Endometrium (tissue), 2 donors: ENCODE measurements around the gene TJP1.
"Not testable (repeated sequence)": the region's sequence is repeated elsewhere in the genome, so short reads cannot be mapped to it uniquely, and the experiment has no call there.

Experiments used
- FAIRE-seq: peaks from 2 replicates; lab custom pipeline; 2012; peaks lifted over from hg19 to GRCh38; lab: Jason Lieb, UNC
- donor health status: control.
- donor health status: control.

Gene TJP1

DNA sequence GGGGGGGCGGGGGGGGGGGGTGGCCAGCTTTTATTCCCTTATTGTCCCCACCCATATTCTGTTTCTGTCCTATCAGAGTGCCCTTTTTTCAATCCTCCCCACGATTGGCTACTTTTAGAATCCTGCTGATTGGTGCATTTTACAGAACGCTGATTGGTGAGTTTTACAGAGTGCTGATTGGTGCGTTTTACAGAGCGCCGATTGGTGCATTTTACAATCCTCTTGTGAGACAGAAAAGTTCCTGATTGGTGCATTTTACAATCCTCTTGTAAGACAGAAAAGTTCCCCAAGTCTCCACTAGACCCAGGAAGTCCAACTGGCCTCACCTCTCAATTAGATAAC lies 164.8 kb downstream of the TJP1 start:
- FAIRE-seq = not testable (repeated sequence)

DNA sequence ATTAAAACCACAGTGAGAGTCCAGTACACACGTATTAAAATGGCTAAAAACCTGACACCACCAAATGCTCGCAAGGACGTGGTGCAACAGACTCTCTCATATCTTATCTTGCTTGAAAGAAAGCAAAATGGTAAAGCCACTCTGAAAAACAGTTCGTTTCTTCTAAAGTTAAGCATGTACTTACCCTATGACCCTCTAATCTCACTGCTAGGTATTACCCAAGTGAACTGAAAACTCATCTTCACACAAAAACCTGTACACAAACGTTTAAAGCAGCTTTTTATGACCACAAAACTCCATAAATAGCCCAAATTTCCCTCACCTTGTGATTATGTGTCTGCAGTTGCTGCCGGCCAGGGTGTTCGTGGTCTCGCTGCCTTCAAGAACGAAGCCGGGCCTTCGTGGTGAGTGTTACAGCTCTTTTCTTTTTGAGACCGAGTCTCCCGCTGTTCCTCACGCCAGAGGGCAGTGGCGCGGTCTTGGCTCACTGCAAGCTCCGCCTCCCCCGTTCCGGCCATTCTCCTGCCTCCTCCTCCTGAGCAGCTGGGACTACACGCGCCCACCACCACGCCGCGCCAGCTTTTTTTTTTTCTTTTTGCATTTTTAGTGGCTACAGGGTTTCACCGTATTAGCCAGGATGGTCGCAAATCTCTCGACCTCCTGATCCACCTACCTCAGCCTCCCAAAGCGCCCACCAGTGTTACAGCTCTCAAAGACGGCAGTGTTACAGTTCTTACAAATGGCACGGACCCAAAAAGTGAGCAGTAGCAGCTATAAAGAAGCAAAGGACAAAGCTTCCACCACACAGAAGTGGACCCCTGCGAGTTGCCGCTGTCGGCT lies 165.4 kb downstream of the TJP1 start:
- FAIRE-seq = no peak

DNA sequence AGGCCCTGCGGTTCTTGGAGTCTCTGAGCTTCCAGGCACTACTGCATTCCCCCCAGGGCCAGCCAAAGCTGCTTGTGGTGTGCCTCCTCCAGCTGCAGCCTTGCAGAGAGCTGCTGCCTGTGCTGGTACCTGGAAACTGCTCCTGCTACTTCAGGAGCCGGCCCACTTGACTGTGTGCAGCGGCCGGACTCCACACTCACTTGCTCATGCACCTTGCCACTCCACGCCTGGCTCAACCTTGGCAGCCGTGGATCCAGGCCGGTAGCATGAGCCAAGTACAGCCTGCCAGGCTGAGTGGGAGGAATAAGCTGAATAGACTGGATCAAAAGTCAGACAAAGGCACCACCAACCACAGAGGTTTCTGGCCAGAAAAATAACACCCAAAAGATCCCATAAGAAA lies 169.7 kb downstream of the TJP1 start:
- no peak for FAIRE-seq

DNA sequence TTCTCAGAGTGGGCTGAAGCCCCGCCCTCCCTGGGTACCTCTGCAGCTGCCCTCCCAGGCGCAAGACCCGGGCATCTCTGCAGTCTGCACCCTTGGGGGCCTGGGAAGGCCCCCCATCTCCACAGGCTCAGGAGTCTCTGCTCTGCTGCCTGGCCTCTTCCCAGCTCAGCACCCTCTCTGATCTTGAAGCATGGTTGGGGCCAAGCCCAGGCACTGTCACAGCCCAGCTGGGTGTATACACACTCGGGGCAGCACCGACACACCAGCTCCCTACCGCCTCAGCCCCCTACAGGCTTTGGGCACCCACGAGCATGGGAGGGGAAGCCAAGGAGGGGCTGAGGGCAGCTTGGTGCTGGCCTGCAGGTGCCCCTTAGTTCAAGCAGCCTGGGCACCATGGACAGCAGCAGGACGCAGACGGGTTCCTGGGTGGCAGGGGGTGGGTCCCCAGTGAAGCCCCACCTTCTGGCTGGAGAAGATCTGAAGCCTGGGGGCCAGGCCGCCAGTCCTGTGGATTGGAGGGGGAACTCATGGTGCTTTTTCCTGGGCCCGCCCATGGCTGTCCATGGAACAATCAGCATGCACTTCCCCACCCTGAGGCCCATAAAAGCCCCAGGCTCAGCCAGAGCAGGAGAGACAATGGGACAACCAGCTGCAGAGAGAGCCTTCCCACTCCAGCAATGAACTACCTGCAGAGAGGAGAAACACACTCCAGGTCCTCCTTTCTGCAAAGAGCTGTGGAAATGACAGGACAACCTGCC lies 170.6 kb downstream of the TJP1 start:
- no peak for FAIRE-seq
